WI38 (cell line): ENCODE data around the gene DYDC1.

Experiments
- H3K4me3 ChIP-seq: 2 replicates; pipeline ENCODE4 v1.5.1; 2011; ENCODE audit warnings: low read depth, mild to moderate bottlenecking, control low read depth, low read length
- CTCF ChIP-seq: IDR thresholded peaks from 2 replicates; pipeline ENCODE4 v1.5.1; 2012; ENCODE audit warnings: low read depth, mild to moderate bottlenecking, control low read depth, low read length

The DYDC1 gene

GRCh38 chr10:80344912-80345311, 11.6 kb downstream of the DYDC1 start:
- TF ChIP-seq CTCF: no peak
- no peak overlapping the region for H3K4me3 ChIP-seq

- TF ChIP-seq CTCF: no peak
- H3K4me3 ChIP-seq: no peak overlapping the region
Measured at GRCh38 chr10:80344276-80344675, 12.3 kb downstream of the DYDC1 start.

DNA sequence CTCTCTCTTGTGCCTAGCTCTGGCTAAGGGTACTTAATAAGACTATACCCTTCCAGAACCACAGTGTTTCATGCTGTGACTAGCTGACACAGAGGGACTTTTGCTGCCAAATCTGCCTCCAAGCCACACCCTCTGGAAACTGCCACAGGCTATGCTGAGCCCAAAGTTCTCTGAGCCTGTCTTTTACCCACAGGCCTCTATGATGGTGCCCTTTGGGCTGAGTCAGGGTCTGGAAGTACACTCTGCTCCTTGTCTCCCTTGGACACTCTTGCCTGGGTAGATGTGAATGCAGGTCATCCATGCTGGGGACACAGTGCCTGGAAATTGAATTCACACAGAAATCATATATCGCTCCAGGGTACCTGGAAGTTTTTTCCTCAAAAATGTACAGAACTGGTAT, 22.6 kb downstream of the DYDC1 start:
- no peak overlapping the region for H3K4me3 ChIP-seq
- no peak for TF ChIP-seq CTCF

GRCh38 chr10:80324891-80325364, 31.6 kb downstream of the DYDC1 start:
- TF ChIP-seq CTCF: no peak
- no peak overlapping the region for H3K4me3 ChIP-seq

DNA sequence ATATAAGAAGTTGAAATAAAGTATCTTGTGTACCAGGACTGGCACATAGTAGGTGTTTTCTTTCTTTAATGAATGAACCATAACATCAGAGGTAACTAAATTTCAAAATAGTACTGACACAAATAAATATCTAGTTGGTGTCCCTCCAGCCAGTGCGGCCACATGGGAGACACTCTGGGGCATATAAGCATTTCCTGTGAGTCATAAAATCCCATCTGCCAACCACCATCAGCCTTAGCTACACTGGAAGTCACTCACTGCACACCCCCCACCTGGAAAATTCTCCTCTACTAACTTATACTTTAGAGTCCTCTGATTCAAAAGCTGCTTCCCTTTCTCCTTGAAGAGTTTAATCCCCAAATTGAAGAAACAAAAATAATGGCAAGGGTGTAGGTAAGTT, 32.5 kb downstream of the DYDC1 start:
- H3K4me3 ChIP-seq: no peak overlapping the region
- TF ChIP-seq CTCF: no peak

DNA sequence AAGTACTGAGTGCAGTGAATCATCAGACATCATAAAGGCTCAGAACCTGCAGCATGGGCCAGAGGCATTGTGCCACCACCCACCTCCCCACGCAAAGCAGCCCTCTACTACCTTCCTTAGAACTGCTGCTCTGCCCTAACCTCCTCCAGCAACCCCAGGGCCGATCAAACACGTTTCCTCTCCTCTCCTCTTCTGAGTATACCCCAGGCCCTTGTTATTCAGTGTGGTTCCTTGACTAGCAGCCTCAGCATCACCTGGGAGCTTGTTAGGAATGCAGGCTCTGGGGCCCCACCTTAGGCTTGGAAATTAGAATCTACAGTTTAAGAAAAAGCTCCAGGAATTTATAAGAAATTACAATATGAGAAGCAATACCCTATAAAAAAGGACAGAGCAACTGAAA, 33.2 kb downstream of the DYDC1 start:
- TF ChIP-seq CTCF: no peak
- H3K4me3 ChIP-seq: no peak overlapping the region

- TF ChIP-seq CTCF: no peak
Measured at GRCh38 chr10:80322711-80323110, 33.8 kb downstream of the DYDC1 start.

More at GRCh38 chr10:80322711-80323110, 33.8 kb downstream of the DYDC1 start:
- no peak overlapping the region for H3K4me3 ChIP-seq
